Coronary artery (tissue), 2 donors: Measurements from ENCODE around the gene SLC15A3.
A peak's percentile ranks its signal among the peaks of the same experiment; 100 is the strongest.

Experiments used
- DNase-seq: peaks from one replicate; pipeline ENCODE4 v3.0.0-alpha.2; 2017; ENCODE audit warnings: low spot score
- H3K27ac ChIP-seq, 2 donors: fragments of 200-600 bp; sonication (generic); one replicate each; pipeline ENCODE4 v1.5.1; 2016 to 2019
- H3K4me3 ChIP-seq: fragments of 200-600 bp; sonication (generic); 2 replicates; pipeline ENCODE4 v1.5.1; 2016; ENCODE audit warnings: mild to moderate bottlenecking, moderate library complexity
- TF ChIP-seq, protein P1 (sequence below): fragments of 200-600 bp; sonication (generic); IDR thresholded peaks from one replicate; pipeline ENCODE4 v1.5.1; 2019; ENCODE audit warnings: antibody characterized with exemption

The SLC15A3 gene

DNA sequence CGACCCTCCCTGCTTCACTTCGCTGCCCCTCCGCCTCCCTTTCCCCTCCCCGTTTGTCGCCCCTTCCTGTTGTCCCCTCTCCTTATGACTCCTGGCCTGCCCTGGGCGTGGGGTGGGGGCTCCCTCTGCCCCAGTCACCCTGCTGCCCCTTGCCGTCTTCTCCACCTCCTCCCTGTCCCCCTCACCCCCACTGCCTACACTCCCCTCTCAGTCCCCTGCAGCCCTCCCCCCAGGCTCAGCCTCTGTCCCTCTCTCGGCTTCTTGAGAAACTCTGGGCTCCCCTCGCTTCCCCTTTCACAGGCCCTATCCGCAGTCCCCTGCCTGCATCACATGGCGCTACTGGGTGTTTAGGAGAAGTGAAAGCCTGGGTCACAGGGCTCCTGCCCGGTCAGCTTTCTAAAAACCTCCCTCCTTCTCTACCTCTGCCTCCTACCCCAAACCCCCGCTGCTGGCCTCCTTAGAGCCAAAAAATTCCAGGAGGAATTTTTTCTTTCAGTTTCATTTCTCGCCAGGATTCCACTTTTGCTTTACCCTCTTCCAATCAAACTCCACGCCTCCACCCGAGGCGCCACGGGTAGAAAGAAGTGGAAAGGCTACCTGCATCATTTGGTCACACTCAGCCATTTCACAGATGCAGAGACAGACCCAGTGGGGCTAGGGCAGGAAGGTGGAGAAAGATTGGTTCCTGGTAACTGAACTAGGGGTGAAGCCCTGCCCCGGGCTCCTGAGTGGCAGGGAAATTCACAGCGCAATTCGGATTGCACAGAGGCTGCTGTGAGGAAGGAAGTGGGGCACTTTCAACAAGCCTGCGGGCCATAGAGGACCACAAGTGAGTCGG lies at the start of gene SLC15A3:
SLC15A3 (minus strand) TSS at position 273 of the 838 bp plus-strand sequence. CDS start 625 bp downstream, outside the sequence.
- no peak for DNase-seq
- Histone ChIP-seq H3K27ac (peak within 1 kb of the TSS; percentile 80 to 93), H3K4me3 (peak within 1 kb of the TSS; percentile 69)
- TF ChIP-seq, protein P1, sequence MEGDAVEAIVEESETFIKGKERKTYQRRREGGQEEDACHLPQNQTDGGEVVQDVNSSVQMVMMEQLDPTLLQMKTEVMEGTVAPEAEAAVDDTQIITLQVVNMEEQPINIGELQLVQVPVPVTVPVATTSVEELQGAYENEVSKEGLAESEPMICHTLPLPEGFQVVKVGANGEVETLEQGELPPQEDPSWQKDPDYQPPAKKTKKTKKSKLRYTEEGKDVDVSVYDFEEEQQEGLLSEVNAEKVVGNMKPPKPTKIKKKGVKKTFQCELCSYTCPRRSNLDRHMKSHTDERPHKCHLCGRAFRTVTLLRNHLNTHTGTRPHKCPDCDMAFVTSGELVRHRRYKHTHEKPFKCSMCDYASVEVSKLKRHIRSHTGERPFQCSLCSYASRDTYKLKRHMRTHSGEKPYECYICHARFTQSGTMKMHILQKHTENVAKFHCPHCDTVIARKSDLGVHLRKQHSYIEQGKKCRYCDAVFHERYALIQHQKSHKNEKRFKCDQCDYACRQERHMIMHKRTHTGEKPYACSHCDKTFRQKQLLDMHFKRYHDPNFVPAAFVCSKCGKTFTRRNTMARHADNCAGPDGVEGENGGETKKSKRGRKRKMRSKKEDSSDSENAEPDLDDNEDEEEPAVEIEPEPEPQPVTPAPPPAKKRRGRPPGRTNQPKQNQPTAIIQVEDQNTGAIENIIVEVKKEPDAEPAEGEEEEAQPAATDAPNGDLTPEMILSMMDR: no peak

DNA sequence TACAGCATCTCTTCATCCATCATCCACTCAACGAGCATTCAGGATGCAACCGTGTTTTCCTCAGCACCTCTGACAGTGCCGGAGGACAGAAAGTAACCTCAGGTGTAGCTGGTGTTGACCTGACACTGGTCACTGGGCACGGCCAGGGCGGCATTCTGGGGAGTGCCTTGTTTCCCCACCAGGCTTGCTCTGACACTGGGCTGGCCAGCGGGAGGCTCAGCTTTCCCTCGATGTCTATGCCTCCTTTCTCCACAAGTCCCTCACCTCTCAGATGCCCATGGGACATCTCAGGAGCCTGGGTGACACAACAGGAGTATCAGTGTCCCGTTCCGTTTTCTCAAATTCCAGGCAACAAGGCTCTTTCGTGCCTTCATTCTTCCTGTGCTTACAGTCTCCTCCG lies 48.5 kb upstream of the SLC15A3 start:
- no peak overlapping the region for H3K27ac ChIP-seq
- no peak overlapping the region for H3K4me3 ChIP-seq
- TF ChIP-seq, protein P1: no peak
- DNase-seq: no peak

DNA sequence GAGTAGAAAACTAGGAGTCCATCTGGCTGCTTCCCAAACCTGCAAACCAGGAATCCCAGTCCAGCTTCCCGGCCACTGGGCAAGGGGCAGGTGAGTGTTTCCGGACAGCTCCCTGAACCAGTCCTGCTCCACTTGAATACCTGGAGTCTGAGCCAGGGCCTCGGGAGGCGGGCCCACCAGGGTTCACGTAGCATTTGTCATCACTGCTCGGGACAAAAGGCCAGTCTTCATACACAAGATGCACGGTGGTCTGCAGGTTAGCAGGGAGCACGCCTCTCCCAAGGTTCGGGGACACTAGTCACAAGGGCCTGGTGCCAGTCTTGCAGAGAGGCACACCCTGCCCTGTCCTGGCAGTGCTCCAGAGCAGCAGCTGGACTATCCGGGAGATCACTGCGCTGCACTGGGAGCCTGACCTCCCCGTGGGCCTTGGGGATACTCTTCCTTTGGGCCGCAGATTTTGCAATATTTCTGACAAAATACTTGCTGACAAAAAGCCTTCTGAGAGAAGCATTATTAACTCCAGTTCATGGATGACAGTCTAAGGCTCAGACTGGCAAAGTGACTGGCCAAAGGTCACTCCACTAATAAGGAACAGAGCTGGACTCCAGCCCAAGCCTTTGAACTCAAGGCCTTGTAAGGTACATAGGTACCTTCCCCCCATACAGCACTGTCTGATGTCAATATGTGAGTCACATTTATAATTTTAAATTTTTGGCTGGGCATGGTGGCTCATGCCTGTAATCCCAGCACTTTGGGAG lies 44.6 kb upstream of the SLC15A3 start:
- Histone ChIP-seq H3K27ac (no peak overlapping the region), H3K4me3 (no peak overlapping the region)
- TF ChIP-seq, protein P1: no peak
- DNase-seq: no peak

DNA sequence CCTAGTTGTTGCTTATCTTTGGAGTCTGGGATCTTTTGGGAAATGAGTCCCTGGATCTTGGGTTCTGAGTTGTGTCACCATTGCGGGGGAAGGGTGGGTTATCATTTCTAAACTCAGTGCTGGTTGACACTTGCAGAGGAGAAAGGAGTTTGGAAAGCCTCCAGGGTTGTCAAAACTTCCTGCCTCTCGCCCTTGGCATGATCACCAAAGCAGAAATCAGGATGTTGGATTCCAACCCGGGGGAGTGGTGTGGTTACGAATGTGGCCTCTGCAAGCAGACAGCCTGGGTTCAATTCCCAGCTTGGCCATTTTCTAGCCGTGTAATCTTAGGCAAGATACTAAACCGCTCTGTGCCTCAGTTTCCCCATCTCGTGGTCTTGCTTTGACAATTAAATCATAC lies 43.8 kb upstream of the SLC15A3 start:
- TF ChIP-seq, protein P1: no peak
- no peak overlapping the region for H3K4me3 ChIP-seq
- no peak for DNase-seq
- H3K27ac ChIP-seq: no peak overlapping the region

DNA sequence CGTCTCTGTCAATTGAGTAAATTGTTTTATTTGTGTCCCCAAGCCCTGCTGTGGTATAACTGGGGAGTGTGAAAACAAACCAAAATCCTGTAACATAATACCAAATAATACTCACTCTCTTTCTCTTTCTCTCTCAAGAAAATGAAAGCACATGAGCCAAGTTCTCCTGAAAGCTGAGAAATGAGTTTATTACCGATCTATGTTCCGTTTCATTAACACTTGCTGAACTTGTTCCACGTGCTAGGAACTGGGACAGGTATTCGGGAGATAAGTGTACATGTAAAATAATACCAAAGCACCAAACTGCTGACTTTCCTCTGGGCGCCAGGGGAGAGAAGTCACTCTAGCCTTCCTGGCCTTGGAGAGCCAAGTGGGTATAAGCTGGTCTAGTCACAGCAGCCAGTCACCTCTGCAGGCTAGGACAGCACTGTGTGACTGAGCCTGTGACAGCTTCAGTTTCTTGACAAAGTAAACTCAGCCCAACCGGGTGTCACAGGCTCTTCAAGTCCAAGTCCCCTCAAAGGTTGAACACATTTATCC lies 42.6 kb upstream of the SLC15A3 start:
- H3K27ac ChIP-seq: no peak overlapping the region
- TF ChIP-seq, protein P1: no peak
- H3K4me3 ChIP-seq: no peak overlapping the region
- DNase-seq: no peak

DNA sequence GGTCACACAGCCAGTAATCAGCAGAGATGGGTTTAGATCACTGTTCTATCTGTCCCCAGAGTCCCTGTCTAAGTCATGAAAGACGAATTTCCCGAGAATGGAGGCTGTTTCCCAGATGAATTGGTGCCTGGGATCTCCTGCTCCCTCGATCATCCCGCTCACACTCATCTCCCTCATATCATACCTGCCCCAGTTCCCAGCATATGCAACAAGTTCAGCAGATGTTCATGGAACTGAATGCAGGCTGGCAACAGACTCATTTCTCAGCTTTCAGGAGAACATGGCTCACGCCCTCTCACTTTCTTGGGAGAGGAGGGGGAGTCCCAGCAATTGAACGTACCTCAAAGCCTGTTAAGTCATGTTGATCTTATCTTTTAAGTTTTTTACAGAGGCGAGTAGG lies 41.6 kb upstream of the SLC15A3 start:
- TF ChIP-seq, protein P1: no peak
- Histone ChIP-seq H3K4me3 (no peak overlapping the region), H3K27ac (no peak overlapping the region)
- DNase-seq: no peak
